NK-92 (cell line): ENCODE results near the gene SLC8B1.

ENCODE experiments used
- DNase-seq: peaks from one replicate; lab custom pipeline; 2025; ENCODE audit not compliant: unreplicated experiment; lab: John Stamatoyannopoulos, UW

The SLC8B1 gene

GRCh38 chr12:113296557-113297213 lies 38.2 kb downstream of the SLC8B1 start:
- DNase-seq: no peak

GRCh38 chr12:113295886-113296556 lies 38.9 kb downstream of the SLC8B1 start:
- DNase-seq: no peak

GRCh38 chr12:113293100-113293499 lies 41.8 kb downstream of the SLC8B1 start:
- no peak for DNase-seq

- no peak for DNase-seq
Observed at GRCh38 chr12:113292547-113292946, 42.4 kb downstream of the SLC8B1 start.

GRCh38 chr12:113292091-113292490 lies 42.8 kb downstream of the SLC8B1 start:
- DNase-seq: no peak

GRCh38 chr12:113291586-113291985 lies 43.3 kb downstream of the SLC8B1 start:
- no peak for DNase-seq

GRCh38 chr12:113290506-113290905 lies 44.4 kb downstream of the SLC8B1 start:
- DNase-seq: no peak

- no peak for DNase-seq
Observed at GRCh38 chr12:113289361-113289760, 45.5 kb downstream of the SLC8B1 start.

GRCh38 chr12:113287899-113288282 lies 47.0 kb downstream of the SLC8B1 start:
- no peak for DNase-seq

GRCh38 chr12:113287146-113287898 lies 47.6 kb downstream of the SLC8B1 start:
- DNase-seq: no peak

GRCh38 chr12:113286712-113287111 lies 48.2 kb downstream of the SLC8B1 start:
- DNase-seq: no peak

- no peak for DNase-seq
Observed at GRCh38 chr12:113285679-113286610, 49.0 kb downstream of the SLC8B1 start.

GRCh38 chr12:113284751-113285150 lies 50.2 kb downstream of the SLC8B1 start:
- DNase-seq: no peak

- no peak for DNase-seq
Observed at GRCh38 chr12:113278633-113279032, 56.3 kb downstream of the SLC8B1 start.

GRCh38 chr12:113278141-113278540 lies 56.8 kb downstream of the SLC8B1 start:
- no peak for DNase-seq

- no peak for DNase-seq
Observed at GRCh38 chr12:113277511-113277910, 57.4 kb downstream of the SLC8B1 start.

- DNase-seq: no peak
Observed at GRCh38 chr12:113276946-113277500, 57.9 kb downstream of the SLC8B1 start.

GRCh38 chr12:113276306-113276705 lies 58.6 kb downstream of the SLC8B1 start:
- no peak for DNase-seq

GRCh38 chr12:113274848-113275247 lies 60.1 kb downstream of the SLC8B1 start:
- DNase-seq: no peak

- DNase-seq: no peak
Observed at GRCh38 chr12:113273053-113273725, 61.7 kb downstream of the SLC8B1 start.
